Measurements from ENCODE around the gene COL17A1.

Gene COL17A1

GRCh38 chr10:104049504-104050250 lies 36.0 kb downstream of the COL17A1 start:
- no peak for DNase-seq

GRCh38 chr10:104046651-104047050 lies 39.0 kb downstream of the COL17A1 start:
- DNase-seq = no peak

- no peak for DNase-seq
These were observed 40.3 kb downstream of the COL17A1 start for GRCh38 chr10:104045151-104046089.

GRCh38 chr10:104043854-104044253 lies 41.8 kb downstream of the COL17A1 start:
- no peak for DNase-seq

GRCh38 chr10:104043185-104043830 lies 42.4 kb downstream of the COL17A1 start:
- DNase-seq = no peak

- DNase-seq = no peak
These were observed 43.7 kb downstream of the COL17A1 start for GRCh38 chr10:104041891-104042535.

- no peak for DNase-seq
These were observed 44.6 kb downstream of the COL17A1 start for GRCh38 chr10:104040862-104041789.

- DNase-seq = no peak
These were observed 45.3 kb downstream of the COL17A1 start for GRCh38 chr10:104040382-104040781.

- DNase-seq = no peak
These were observed 46.5 kb downstream of the COL17A1 start for GRCh38 chr10:104038958-104039752.

- DNase-seq = no peak
These were observed 47.1 kb downstream of the COL17A1 start for GRCh38 chr10:104038537-104038936.

GRCh38 chr10:104037261-104037951 lies 48.3 kb downstream of the COL17A1 start:
- no peak for DNase-seq

GRCh38 chr10:104036518-104037260 lies 49.0 kb downstream of the COL17A1 start:
- no peak for DNase-seq

GRCh38 chr10:104036069-104036384 lies 49.7 kb downstream of the COL17A1 start:
- DNase-seq = no peak

- DNase-seq = no peak
These were observed 50.2 kb downstream of the COL17A1 start for GRCh38 chr10:104035194-104036068.

GRCh38 chr10:104034401-104035193 lies 51.1 kb downstream of the COL17A1 start:
- no peak for DNase-seq

- DNase-seq = no peak
These were observed 51.7 kb downstream of the COL17A1 start for GRCh38 chr10:104033966-104034365.

GRCh38 chr10:104033401-104033930 lies 52.2 kb downstream of the COL17A1 start:
- DNase-seq = no peak
